Measurements from ENCODE around the gene GRHL1. TPM values are rescaled to one million over a fixed set of nuclear protein-coding genes. Genes with fewer than 3 reads are reported as not detected.
"Not testable (repeated sequence)": the region's sequence is repeated elsewhere in the genome, so short reads cannot be mapped to it uniquely, and the experiment has no call there.

The GRHL1 gene
- total RNA-seq, 2 experiments from 2014 or later = 0.28 to 0.38 TPM

DNA sequence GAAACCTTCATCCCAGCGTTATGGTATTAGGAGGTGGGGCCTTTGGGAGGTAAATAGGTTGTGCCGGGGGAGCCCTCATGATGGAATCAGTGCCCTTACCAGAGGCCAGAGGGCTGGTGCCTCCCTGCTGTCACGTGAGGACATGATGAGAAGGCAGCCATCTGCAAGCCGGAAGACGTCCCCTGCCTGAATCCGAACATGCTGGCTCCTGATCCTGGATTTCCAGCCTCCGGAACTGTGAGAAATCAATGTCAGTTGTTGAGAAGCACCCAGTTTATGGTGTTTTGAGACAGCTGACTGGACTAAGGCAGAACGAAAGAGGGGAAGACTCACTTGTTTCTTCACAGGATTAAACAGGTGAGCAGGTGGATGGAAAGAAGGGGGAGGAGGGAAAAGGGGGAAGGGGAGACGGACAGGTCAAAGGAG, 78.8 kb downstream of the GRHL1 start:
- H3K4me1 Mint-ChIP-seq (ENCODE audit: low read depth) = peaks cover 18% of the 10 kb centered on the region
- Histone ChIP-seq H3K36me3 (ENCODE audit: insufficient read depth, low read length) (no peaks in the 10 kb centered on the region), H3K27ac (ENCODE audit: low read depth in 1 of 2, low read length in 2 of 2) (no peak overlapping the region), H3K4me3 (ENCODE audit: low read length) (no peak overlapping the region), H3K9me3 (ENCODE audit: control insufficient read depth in 1 of 2, insufficient read depth in 1 of 2, low read length in 2 of 2) (no peaks in the 10 kb centered on the region), H3K4me1 (ENCODE audit: insufficient read depth, low read length) (peaks cover 33% of the 10 kb centered on the region), H3K27me3 (ENCODE audit: control insufficient read depth in 1 of 2, insufficient read depth in 2 of 2, low read length in 2 of 2) (no peaks in the 10 kb centered on the region)
- intact Hi-C loops (cut with DNase I, micrococcal nuclease) = no loop called here
- ChIA-PET CTCF (interaction anchor here (3.0 kb wide), 1 partner anchor 18 kb away, joined by 17 read pairs; no protein-coding TSS in a partner anchor), POLR2A (interaction anchor here (2.4 kb wide), 1 partner anchor 13 kb away, joined by 17 read pairs; the partner anchor contains the start of gene KLF11)
- TF ChIP-seq, protein P1, sequence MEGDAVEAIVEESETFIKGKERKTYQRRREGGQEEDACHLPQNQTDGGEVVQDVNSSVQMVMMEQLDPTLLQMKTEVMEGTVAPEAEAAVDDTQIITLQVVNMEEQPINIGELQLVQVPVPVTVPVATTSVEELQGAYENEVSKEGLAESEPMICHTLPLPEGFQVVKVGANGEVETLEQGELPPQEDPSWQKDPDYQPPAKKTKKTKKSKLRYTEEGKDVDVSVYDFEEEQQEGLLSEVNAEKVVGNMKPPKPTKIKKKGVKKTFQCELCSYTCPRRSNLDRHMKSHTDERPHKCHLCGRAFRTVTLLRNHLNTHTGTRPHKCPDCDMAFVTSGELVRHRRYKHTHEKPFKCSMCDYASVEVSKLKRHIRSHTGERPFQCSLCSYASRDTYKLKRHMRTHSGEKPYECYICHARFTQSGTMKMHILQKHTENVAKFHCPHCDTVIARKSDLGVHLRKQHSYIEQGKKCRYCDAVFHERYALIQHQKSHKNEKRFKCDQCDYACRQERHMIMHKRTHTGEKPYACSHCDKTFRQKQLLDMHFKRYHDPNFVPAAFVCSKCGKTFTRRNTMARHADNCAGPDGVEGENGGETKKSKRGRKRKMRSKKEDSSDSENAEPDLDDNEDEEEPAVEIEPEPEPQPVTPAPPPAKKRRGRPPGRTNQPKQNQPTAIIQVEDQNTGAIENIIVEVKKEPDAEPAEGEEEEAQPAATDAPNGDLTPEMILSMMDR (IDR thresholded peaks at IDR 0.05) = no peak
- no peaks in the 10 kb centered on the region for H3K36me3 Mint-ChIP-seq (ENCODE audit: low read depth)
- H3K27me3 Mint-ChIP-seq = no peaks in the 10 kb centered on the region
- no peak for ATAC-seq (ENCODE audit: poor library complexity)
- H3K27ac Mint-ChIP-seq = no peak overlapping the region
- H3K4me3 Mint-ChIP-seq = no peak overlapping the region
- H3K9me3 Mint-ChIP-seq = no peaks in the 10 kb centered on the region
- DNase-seq = no peak

DNA sequence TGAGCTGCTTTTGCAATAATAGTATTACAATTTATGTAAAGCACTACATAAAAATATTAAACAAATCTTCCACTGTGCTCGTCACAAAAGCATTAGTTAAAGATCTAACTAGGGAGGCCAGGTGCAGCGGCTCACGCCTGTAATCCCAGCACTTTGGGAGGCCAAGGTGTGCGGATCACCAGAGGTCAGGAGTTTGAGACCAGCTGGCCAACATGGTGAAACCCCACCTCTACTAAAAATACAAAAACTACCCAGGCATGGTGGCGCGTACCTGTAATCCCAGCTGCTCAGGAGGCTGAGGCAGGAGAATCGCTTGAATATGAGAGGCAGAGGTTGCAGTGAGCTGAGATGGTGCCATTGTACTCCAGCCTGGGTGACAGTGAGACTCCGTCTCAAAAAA, 79.3 kb downstream of the GRHL1 start:
- H3K36me3 ChIP-seq (ENCODE audit: insufficient read depth, low read length); H3K9me3 Mint-ChIP-seq; H3K27me3 ChIP-seq (ENCODE audit: control insufficient read depth in 1 of 2, insufficient read depth in 2 of 2, low read length in 2 of 2); DNase-seq; H3K27ac Mint-ChIP-seq; intact Hi-C loops (cut with DNase I, micrococcal nuclease); H3K4me3 Mint-ChIP-seq; H3K9me3 ChIP-seq (ENCODE audit: control insufficient read depth in 1 of 2, insufficient read depth in 1 of 2, low read length in 2 of 2); H3K27ac ChIP-seq (ENCODE audit: low read depth in 1 of 2, low read length in 2 of 2); H3K36me3 Mint-ChIP-seq (ENCODE audit: low read depth); H3K27me3 Mint-ChIP-seq; H3K4me3 ChIP-seq (ENCODE audit: low read length); ATAC-seq (ENCODE audit: poor library complexity): not testable (repeated sequence)
- ChIA-PET POLR2A (interaction anchor here (0.7 kb wide), 1 partner anchor 633 kb away, joined by 4 read pairs; no protein-coding TSS in a partner anchor), CTCF (interaction anchor here (3.0 kb wide), 1 partner anchor 18 kb away, joined by 17 read pairs; no protein-coding TSS in a partner anchor)
- H3K4me1 Mint-ChIP-seq (ENCODE audit: low read depth) = peaks cover 18% of the 10 kb centered on the region
- H3K4me1 ChIP-seq (ENCODE audit: insufficient read depth, low read length) = peaks cover 38% of the 10 kb centered on the region

DNA sequence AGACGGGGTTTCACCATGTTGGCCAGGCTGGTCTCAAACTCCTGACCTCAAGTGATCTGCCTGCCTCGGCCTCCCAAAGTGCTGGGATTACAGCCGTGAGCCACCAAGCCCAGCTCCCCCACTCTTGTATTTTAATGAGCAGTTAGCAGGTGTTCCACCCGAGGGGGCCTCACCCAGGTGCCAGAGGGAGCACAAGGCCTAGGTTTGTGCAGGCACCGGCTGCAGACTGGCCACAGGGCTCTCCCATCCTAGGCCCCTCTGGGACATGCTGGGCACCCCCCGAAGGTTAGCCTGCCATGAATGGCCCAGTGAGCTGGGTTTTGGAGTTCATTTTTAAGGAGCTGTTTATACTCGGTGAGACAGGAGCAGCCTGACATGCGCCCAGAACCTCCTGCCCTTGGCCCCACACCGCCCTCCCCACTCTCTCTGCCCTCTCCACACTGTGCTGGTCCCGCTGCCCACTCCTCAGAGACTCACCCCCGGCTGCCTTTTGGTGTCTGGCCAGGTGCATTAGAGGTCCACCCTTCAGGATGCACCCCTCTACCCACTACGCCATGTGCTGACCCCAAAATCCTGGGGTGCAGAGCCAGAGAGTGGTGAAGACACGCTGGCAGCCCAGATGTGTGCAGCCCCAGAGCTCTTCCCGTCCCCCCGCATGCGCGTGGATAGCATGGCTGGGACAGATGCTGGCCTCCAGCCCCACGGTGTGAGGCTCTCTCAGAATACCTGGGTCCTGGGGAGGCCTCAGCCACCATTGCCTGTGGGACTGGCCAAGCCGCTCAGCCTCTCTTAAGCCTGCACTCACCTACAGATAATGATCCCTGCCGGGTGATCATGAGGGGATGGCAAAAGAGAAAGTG, 80.6 kb downstream of the GRHL1 start:
- no peak overlapping the region for H3K4me3 Mint-ChIP-seq
- no peaks in the 10 kb centered on the region for H3K36me3 Mint-ChIP-seq (ENCODE audit: low read depth)
- H3K4me1 ChIP-seq (ENCODE audit: insufficient read depth, low read length) = peaks cover 44% of the 10 kb centered on the region
- ChIA-PET POLR2A (no interaction called here), CTCF (no interaction called here)
- DNase-seq (no peak), ATAC-seq (ENCODE audit: poor library complexity) (no peak)
- no peaks in the 10 kb centered on the region for H3K27me3 Mint-ChIP-seq
- H3K4me1 Mint-ChIP-seq (ENCODE audit: low read depth) = peaks cover 18% of the 10 kb centered on the region
- H3K27ac ChIP-seq (ENCODE audit: low read depth in 1 of 2, low read length in 2 of 2) = no peak overlapping the region
- H3K4me3 ChIP-seq (ENCODE audit: low read length) = no peak overlapping the region
- no peaks in the 10 kb centered on the region for H3K36me3 ChIP-seq (ENCODE audit: insufficient read depth, low read length)
- H3K27me3 ChIP-seq (ENCODE audit: control insufficient read depth in 1 of 2, insufficient read depth in 2 of 2, low read length in 2 of 2) = no peaks in the 10 kb centered on the region
- no peaks in the 10 kb centered on the region for H3K9me3 Mint-ChIP-seq
- no peaks in the 10 kb centered on the region for H3K9me3 ChIP-seq (ENCODE audit: control insufficient read depth in 1 of 2, insufficient read depth in 1 of 2, low read length in 2 of 2)
- intact Hi-C loops (cut with DNase I, micrococcal nuclease) = no loop called here
- H3K27ac Mint-ChIP-seq = no peak overlapping the region
- TF ChIP-seq, protein P1 (IDR thresholded peaks at IDR 0.05) = no peak
